Nephron (organoid): Measurements from ENCODE around the gene SLC16A1.

Source experiments
- H3K27ac Mint-ChIP-seq, 3 experiments: 2 replicates each; pipeline ENCODE4 v1.8.0; 2020; ENCODE audit warnings: mixed read lengths in 3 of 3, mild to moderate bottlenecking in 2 of 3, moderate library complexity in 1 of 3
- H3K27me3 Mint-ChIP-seq: 2 replicates; pipeline ENCODE4 v1.8.0; 2021; ENCODE audit warnings: low read depth, mild to moderate bottlenecking, moderate library complexity, mixed read lengths
- H3K36me3 Mint-ChIP-seq: 2 replicates; pipeline ENCODE4 v1.8.0; 2020; ENCODE audit warnings: low read depth, mixed read lengths
- H3K4me1 Mint-ChIP-seq: 2 replicates; pipeline ENCODE4 v1.8.0; 2020; ENCODE audit warnings: mixed read lengths
- H3K4me3 Mint-ChIP-seq, 3 experiments: 2 replicates each; pipeline ENCODE4 v1.8.0; 2020; ENCODE audit warnings: mild to moderate bottlenecking in 3 of 3, mixed read lengths in 3 of 3, moderate library complexity in 2 of 3
- H3K9me3 Mint-ChIP-seq: 2 replicates; pipeline ENCODE4 v1.8.0; 2020; ENCODE audit warnings: mixed read lengths
- TF ChIP-seq, protein P1 (sequence below), 3 experiments: fragments of 200-600 bp; sonication (generic); IDR thresholded peaks; one replicate each; pipeline ENCODE4 v1.5.0; 2021; ENCODE audit warnings: antibody characterized with exemption in 3 of 3; ENCODE audit not compliant: unreplicated experiment in 3 of 3

The SLC16A1 gene

GRCh38 chr1:112927462-112927990 lies 28.5 kb downstream of the SLC16A1 start:
- Mint-ChIP-seq H3K36me3 (peaks cover 34% of the 10 kb centered on the region), H3K27me3 (no peaks in the 10 kb centered on the region), H3K27ac (no peak overlapping the region), H3K4me1 (peaks cover 6% of the 10 kb centered on the region), H3K9me3 (no peaks in the 10 kb centered on the region), H3K4me3 (no peak overlapping the region)
- TF ChIP-seq, protein P1, sequence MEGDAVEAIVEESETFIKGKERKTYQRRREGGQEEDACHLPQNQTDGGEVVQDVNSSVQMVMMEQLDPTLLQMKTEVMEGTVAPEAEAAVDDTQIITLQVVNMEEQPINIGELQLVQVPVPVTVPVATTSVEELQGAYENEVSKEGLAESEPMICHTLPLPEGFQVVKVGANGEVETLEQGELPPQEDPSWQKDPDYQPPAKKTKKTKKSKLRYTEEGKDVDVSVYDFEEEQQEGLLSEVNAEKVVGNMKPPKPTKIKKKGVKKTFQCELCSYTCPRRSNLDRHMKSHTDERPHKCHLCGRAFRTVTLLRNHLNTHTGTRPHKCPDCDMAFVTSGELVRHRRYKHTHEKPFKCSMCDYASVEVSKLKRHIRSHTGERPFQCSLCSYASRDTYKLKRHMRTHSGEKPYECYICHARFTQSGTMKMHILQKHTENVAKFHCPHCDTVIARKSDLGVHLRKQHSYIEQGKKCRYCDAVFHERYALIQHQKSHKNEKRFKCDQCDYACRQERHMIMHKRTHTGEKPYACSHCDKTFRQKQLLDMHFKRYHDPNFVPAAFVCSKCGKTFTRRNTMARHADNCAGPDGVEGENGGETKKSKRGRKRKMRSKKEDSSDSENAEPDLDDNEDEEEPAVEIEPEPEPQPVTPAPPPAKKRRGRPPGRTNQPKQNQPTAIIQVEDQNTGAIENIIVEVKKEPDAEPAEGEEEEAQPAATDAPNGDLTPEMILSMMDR (IDR thresholded peaks at IDR 0.05; ENCODE audit: unreplicated experiment in 3 of 3): no peak

GRCh38 chr1:112926858-112927257 lies 29.1 kb downstream of the SLC16A1 start:
- TF ChIP-seq, protein P1 (IDR thresholded peaks at IDR 0.05; ENCODE audit: unreplicated experiment in 3 of 3): no peak
- Mint-ChIP-seq H3K27ac (no peak overlapping the region), H3K4me1 (peaks cover 6% of the 10 kb centered on the region), H3K36me3 (peaks cover 40% of the 10 kb centered on the region), H3K9me3 (no peaks in the 10 kb centered on the region), H3K4me3 (no peak overlapping the region), H3K27me3 (no peaks in the 10 kb centered on the region)

- H3K9me3 Mint-ChIP-seq: no peaks in the 10 kb centered on the region
- H3K27ac Mint-ChIP-seq: no peak overlapping the region
- TF ChIP-seq, protein P1 (IDR thresholded peaks at IDR 0.05; ENCODE audit: unreplicated experiment in 3 of 3): peak in 1 of 3 experiments; percentile 7
- H3K4me1 Mint-ChIP-seq: peaks cover 6% of the 10 kb centered on the region
- no peaks in the 10 kb centered on the region for H3K27me3 Mint-ChIP-seq
- H3K4me3 Mint-ChIP-seq: no peak overlapping the region
- H3K36me3 Mint-ChIP-seq: peaks cover 51% of the 10 kb centered on the region
Measured at GRCh38 chr1:112925015-112925414, 31.0 kb downstream of the SLC16A1 start.

DNA sequence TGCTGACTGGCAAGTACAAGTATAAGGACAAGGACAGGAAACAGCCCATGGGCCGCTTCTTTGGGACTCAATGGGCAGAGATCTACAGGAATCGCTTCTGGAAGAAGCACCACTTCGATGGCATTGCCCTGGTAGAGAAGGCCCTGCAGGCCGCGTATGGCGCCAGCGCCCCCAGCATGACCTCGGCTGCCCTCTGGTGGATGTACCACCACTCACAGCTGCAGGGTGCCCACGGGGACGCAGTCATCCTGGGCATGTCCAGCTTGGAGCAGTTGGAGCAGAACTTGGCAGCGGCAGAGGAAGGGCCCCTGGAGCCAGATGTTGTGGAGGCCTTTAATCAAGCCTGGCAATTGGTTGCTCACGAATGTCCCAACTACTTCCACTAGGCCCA lies 32.0 kb downstream of the SLC16A1 start:
- Mint-ChIP-seq H3K4me1 (peaks cover 6% of the 10 kb centered on the region), H3K27ac (no peak overlapping the region), H3K36me3 (peaks cover 59% of the 10 kb centered on the region), H3K9me3 (no peaks in the 10 kb centered on the region), H3K4me3 (no peak overlapping the region), H3K27me3 (no peaks in the 10 kb centered on the region)
- TF ChIP-seq, protein P1 (IDR thresholded peaks at IDR 0.05; ENCODE audit: unreplicated experiment in 3 of 3): no peak

DNA sequence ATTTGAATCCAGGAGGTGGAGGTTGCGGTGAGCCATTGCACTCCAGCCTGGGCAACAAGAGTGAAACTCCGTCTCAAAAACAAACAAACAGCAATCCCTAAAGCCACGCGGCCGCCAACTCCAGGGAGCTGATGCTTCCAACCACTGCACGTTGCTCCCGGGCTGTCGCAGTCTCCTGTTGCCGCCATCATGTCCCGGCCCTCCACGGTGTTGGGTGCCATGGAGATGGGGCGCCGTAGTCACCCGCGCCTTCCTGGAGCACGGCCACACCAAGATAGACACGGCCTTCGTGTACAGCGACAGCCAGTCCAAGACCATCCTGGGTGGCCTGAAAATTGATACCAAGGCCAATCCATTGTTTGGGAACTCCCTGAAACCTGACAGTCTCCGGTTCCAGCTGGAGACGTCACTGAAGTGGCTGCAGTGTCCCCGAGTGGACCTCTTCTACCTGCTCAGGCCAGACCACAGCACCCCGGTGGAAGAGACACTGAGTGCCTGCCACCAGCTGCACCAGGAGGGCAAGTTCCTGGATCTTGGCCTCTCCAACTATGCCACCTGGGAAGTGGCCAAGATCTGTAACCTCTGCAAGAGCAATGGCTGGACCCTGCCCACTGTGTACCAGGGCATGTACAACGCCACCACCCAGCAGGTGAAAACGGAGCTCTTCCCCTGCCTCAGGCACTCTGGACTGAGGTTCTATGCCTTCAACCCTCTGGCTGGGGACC lies 32.6 kb downstream of the SLC16A1 start:
- Mint-ChIP-seq H3K4me3 (no peak overlapping the region), H3K9me3 (no peaks in the 10 kb centered on the region), H3K4me1 (peaks cover 4% of the 10 kb centered on the region), H3K36me3 (peaks cover 61% of the 10 kb centered on the region), H3K27ac (no peak overlapping the region), H3K27me3 (no peaks in the 10 kb centered on the region)
- TF ChIP-seq, protein P1 (IDR thresholded peaks at IDR 0.05; ENCODE audit: unreplicated experiment in 3 of 3): no peak
